ENCODE data around the gene MRPS14. TPM values are rescaled to one million over a fixed set of nuclear protein-coding genes. Genes with fewer than 3 reads are reported as not detected.

The MRPS14 gene
- total and polyA plus RNA-seq, 12 donors = 8.9 to 31.5 (median 25.7) TPM

GRCh38 chr1:175043824-175044223, 20.6 kb upstream of the MRPS14 start:
- DNase-seq (no peak), ATAC-seq (no peak)
- Histone ChIP-seq H3K9me3 (no peaks in the 10 kb centered on the region), H3K4me3 (no peak overlapping the region), H3K4me1 (no peaks in the 10 kb centered on the region), H3K27ac (no peak overlapping the region), H3K27me3 (no peaks in the 10 kb centered on the region), H3K36me3 (no peaks in the 10 kb centered on the region)
- intact Hi-C loops (cut with DNase I) = loop anchor here in 1 of 10 donors (5.0 kb wide), 1 partner anchor 68 kb away; no protein-coding TSS in a partner anchor
- 39 to 51% methylated on average over 19 of the region's 19 CpGs for WGBS, 2 donors
- TF ChIP-seq CTCF (IDR thresholded peaks at IDR 0.05) = no peak

GRCh38 chr1:175042650-175043049, 19.4 kb upstream of the MRPS14 start:
- Histone ChIP-seq H3K4me1 (no peaks in the 10 kb centered on the region), H3K4me3 (no peak overlapping the region), H3K36me3 (no peaks in the 10 kb centered on the region), H3K27me3 (no peaks in the 10 kb centered on the region), H3K27ac (no peak overlapping the region), H3K9me3 (no peaks in the 10 kb centered on the region)
- intact Hi-C loops (cut with DNase I) = loop anchor here in 1 of 10 donors (5.0 kb wide), 1 partner anchor 70 kb away; no protein-coding TSS in a partner anchor
- WGBS, 2 donors = 80% methylated on average over 3 of the region's 3 CpGs
- no peak for TF ChIP-seq CTCF (IDR thresholded peaks at IDR 0.05)
- DNase-seq (no peak), ATAC-seq (no peak)

- Histone ChIP-seq H3K36me3 (no peaks in the 10 kb centered on the region), H3K4me3 (no peak overlapping the region), H3K27ac (no peak overlapping the region), H3K27me3 (no peaks in the 10 kb centered on the region), H3K4me1 (no peaks in the 10 kb centered on the region), H3K9me3 (no peaks in the 10 kb centered on the region)
- ATAC-seq = no peak
- intact Hi-C loops (cut with DNase I) = loop anchor here in 1 of 10 donors (5.0 kb wide), 1 partner anchor 72 kb away; no protein-coding TSS in a partner anchor
- no peak for TF ChIP-seq CTCF (IDR thresholded peaks at IDR 0.05)
- no peak for DNase-seq
- WGBS, 2 donors = 67 to 74% methylated on average over 4 of the region's 4 CpGs
Observed at GRCh38 chr1:175040324-175040879, 17.2 kb upstream of the MRPS14 start.

GRCh38 chr1:175037416-175037815, 14.2 kb upstream of the MRPS14 start:
- Histone ChIP-seq H3K4me1 (no peaks in the 10 kb centered on the region), H3K36me3 (no peaks in the 10 kb centered on the region), H3K4me3 (no peak overlapping the region), H3K27ac (no peak overlapping the region), H3K9me3 (no peaks in the 10 kb centered on the region), H3K27me3 (no peaks in the 10 kb centered on the region)
- DNase-seq (no peak), ATAC-seq (no peak)
- intact Hi-C loops (cut with DNase I) = loop anchor here in 4 of 10 donors (10.0 kb wide), 1 partner anchor 277 kb away; no protein-coding TSS in a partner anchor
- no peak for TF ChIP-seq CTCF (IDR thresholded peaks at IDR 0.05)
- 51 to 63% methylated on average over 7 of the region's 7 CpGs for WGBS, 2 donors

Measured in heart right ventricle (tissue), 16 donors.